Activated naive CD8-positive, alpha-beta T cell treated with anti-CD3 and anti-CD28 coated beads, Interleukin-2, amount 50 U/mL, for 24 hours (primary cell): Measurements from ENCODE around the gene LAPTM4A.
"Not testable (repeated sequence)": the region's sequence is repeated elsewhere in the genome, so short reads cannot be mapped to it uniquely, and the experiment has no call there.

ENCODE experiments used
- ATAC-seq: fragments of 150-1000 bp; cut with Tn5 transposase; one replicate; pipeline ENCODE4 v1.10.0; 2021
- DNase-seq: peaks from one replicate; pipeline ENCODE4 v3.0.0; 2021
- H3K27ac Mint-ChIP-seq: one replicate; pipeline ENCODE4 v1.8.0; 2021; ENCODE audit warnings: mild to moderate bottlenecking, mixed read lengths
- H3K27me3 Mint-ChIP-seq: one replicate; pipeline ENCODE4 v1.8.0; 2021; ENCODE audit warnings: mixed read lengths
- H3K36me3 Mint-ChIP-seq: one replicate; pipeline ENCODE4 v1.8.0; 2021; ENCODE audit warnings: low read depth, mixed read lengths
- H3K4me1 Mint-ChIP-seq: one replicate; pipeline ENCODE4 v1.8.0; 2021; ENCODE audit warnings: mixed read lengths
- H3K4me3 Mint-ChIP-seq: one replicate; pipeline ENCODE4 v1.8.0; 2021; ENCODE audit warnings: mild to moderate bottlenecking, moderate library complexity, mixed read lengths
- H3K9me3 Mint-ChIP-seq: one replicate; pipeline ENCODE4 v1.8.0; 2021; ENCODE audit warnings: mixed read lengths

LAPTM4A gene

DNA sequence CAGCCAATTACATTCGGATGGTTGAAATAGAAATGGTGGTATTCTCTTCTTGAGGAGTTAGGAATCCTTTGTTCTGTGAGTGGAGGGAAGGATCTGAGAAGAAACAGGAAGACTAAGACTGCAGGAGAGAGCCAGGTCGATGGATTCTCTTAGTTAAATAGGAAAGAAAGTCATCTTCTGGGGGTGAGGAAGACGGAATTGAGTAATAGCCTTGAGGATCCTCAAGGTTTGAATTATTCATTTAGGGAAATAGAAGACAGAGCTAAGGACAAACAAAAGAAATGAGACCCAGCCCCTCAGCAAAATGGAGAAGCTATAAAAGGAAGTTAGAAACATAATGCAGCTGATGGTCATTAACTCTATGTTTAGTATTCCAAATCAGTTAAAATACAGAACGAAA, 1.8 kb downstream of the LAPTM4A start:
- Mint-ChIP-seq H3K4me3 (no peak overlapping the region), H3K4me1 (peaks cover 31% of the 10 kb centered on the region), H3K36me3 (no peaks in the 10 kb centered on the region), H3K9me3 (no peaks in the 10 kb centered on the region), H3K27ac (no peak overlapping the region), H3K27me3 (peaks cover 4% of the 10 kb centered on the region)
- no peak for ATAC-seq
- no peak for DNase-seq

DNA sequence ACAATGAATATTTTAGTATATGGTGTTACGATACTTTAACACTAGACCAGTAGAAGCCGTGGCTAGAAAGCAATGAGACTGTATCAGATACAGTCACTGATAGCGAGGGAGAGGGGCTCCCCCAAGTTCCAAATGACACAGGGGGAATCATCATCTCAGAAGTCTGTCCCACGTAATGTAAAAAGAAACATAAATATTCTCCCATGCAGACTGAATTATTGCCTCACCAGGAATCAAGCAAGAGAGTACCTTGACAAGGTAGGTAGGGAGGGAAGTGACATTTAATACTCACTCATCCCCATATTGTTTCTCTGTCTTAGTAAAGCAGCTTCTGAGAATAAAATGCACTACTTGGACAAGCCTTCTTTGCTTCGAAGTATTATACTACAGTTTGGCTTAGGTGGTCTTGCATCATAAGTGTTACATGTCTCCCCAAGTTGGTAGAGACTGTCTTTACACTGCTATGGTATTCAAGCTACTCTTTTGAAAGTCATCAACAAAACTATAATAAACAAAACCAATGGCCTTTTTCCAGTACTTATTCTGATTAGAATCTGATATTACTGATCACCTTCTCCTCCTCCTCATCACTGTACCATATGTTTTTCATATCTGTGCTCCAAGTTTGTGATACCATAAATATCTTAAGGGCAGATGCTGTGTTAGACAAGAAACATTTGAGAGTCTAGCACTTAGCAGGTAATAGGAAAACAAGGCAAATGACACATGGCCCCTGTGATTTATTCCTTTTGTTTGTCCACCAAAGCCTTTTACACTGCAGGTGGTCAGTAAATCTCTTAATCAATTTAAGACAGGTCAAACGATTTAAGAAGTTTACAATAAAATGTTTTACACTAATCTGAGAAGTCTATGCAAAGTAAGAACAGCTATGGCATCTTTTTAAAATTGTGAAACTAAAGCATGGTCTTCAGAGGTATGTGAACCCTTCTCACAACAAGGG, 2.7 kb downstream of the LAPTM4A start:
- Mint-ChIP-seq H3K4me3 (no peak overlapping the region), H3K36me3 (no peaks in the 10 kb centered on the region), H3K4me1 (peaks cover 31% of the 10 kb centered on the region), H3K9me3 (no peaks in the 10 kb centered on the region), H3K27ac (no peak overlapping the region), H3K27me3 (peaks cover 2% of the 10 kb centered on the region)
- no peak for DNase-seq
- no peak for ATAC-seq

DNA sequence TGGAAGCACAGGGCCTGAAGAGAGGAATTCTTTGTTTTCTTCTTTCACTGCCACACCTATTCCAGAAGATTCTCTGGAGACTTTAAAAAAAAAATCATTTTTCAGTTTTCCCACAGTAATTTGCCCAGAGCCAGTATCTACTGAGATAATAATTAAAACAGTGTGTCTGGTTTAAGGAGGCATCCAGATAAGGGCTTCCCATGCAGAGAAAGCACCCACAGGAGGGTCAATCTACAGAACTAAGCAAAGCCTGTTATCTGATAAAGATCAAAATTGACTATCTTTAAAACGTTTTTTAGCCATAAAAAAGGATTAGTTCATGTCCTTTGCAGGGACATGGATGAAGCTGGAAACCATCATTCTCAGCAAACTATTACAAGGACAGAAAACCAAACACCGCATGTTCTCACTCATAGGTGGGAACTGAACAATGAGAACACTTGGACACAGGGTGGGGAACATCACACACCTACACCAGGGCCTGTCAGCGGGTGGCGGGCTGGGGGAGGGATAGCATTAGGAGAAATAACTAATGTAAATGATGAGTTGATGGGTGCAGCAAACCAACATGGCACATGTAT, 5.6 kb downstream of the LAPTM4A start:
- not testable (repeated sequence) for H3K27me3 Mint-ChIP-seq, H3K27ac Mint-ChIP-seq, H3K9me3 Mint-ChIP-seq, H3K4me3 Mint-ChIP-seq, DNase-seq, H3K36me3 Mint-ChIP-seq, ATAC-seq
- H3K4me1 Mint-ChIP-seq, result peaks cover 31% of the 10 kb centered on the region

DNA sequence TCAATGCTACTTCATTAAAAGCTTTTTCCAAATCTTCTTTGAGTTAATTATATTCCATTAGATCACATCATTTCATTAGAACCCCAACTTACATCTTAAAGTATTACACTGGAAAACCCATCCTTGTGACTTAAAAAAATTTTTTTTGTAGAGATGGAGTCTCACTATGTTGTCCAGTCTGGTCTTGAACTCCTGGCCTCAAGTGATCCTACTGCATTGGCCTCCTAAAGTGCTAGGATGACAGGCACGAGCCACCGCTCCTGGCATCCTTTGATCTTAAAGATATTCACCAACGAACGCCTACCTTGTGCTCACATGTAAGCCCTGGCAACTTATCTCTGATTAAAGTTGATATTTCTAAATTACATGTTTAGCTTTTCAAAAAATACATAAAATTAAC, 6.7 kb downstream of the LAPTM4A start:
- Mint-ChIP-seq H3K9me3 (no peaks in the 10 kb centered on the region), H3K27me3 (no peaks in the 10 kb centered on the region), H3K27ac (no peak overlapping the region), H3K4me3 (no peak overlapping the region), H3K36me3 (peaks cover 13% of the 10 kb centered on the region), H3K4me1 (peaks cover 22% of the 10 kb centered on the region)
- no peak for ATAC-seq
- DNase-seq, result no peak

DNA sequence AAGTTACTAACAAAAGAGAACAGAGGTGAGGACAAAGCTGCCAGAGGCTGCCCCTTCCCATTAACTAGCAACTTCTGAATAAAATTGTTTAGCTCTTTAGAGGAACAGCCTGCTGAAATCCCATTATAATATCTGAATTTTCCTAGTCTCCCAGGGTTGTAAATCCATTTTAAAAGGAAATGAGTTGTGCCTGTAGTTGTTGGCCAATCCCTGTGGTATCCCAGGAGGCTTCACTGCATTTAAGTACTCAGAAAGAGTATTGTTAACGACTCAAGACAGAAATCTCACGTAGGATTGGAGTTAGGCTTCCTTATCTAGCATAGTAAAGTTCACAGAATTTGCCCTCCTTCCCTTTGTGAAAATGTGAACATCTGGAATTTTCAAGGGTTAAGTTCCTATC, 8.9 kb downstream of the LAPTM4A start:
- Mint-ChIP-seq H3K9me3 (no peaks in the 10 kb centered on the region), H3K27ac (no peak overlapping the region), H3K27me3 (no peaks in the 10 kb centered on the region), H3K36me3 (peaks cover 18% of the 10 kb centered on the region), H3K4me1 (peaks cover 2% of the 10 kb centered on the region), H3K4me3 (no peak overlapping the region)
- DNase-seq (no peak), ATAC-seq (no peak)

DNA sequence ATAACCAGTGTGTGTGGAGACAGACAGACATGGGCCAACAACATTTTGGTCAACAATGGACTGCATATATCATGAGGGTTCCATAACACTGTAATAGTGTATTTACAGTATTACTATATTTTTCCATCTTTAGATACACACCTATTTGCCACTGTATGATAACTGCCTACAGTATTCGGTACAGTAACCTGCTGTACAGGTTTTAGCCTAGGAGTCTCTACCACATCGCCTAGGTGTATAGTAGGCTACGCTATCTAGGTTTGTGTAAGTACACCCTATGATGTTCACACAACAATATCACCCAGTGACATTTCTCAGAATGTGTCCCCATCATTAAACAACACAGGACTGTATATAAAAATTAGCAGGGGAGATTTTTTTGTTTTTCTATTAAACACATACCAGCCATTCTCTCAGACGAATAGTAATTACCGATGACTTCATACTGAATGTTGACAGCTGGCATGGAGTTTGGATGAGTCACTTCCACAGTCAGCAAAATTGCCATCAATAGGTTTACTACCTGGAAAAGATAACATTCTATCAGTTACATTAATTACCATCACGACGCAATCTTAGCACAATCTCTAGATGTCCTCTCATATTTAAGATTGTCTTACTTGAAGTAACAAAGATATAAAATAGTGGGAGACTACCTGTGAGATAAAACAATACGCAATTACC, 10.8 kb downstream of the LAPTM4A start:
- H3K27me3 Mint-ChIP-seq, result no peaks in the 10 kb centered on the region
- no peaks in the 10 kb centered on the region for H3K9me3 Mint-ChIP-seq
- no peak overlapping the region for H3K4me3 Mint-ChIP-seq
- no peak overlapping the region for H3K27ac Mint-ChIP-seq
- H3K4me1 Mint-ChIP-seq, result peaks cover 6% of the 10 kb centered on the region
- ATAC-seq (no peak), DNase-seq (no peak)
- peaks cover 35% of the 10 kb centered on the region for H3K36me3 Mint-ChIP-seq

DNA sequence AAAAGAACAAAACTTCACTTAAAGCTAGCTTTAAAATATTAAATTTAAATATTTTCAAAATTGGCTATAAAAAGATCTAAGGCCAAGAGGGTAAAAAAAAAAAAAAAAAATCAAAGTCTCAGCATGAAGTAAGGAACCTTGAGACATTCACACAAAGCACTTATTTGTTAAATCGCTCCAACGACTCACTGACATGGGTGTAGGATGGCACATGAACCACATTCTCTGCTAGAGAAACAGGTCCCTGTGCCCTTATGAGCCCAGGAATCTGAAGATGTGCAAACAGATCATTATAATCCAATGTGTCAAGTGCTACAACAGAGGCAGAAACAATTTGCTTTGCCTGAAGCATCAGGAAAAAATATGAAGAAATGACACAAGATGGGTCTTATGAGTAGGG, 13.8 kb downstream of the LAPTM4A start:
- Mint-ChIP-seq H3K27me3 (no peaks in the 10 kb centered on the region), H3K4me3 (no peak overlapping the region), H3K9me3 (no peaks in the 10 kb centered on the region), H3K27ac (no peak overlapping the region), H3K36me3 (peaks cover 44% of the 10 kb centered on the region), H3K4me1 (peaks cover 6% of the 10 kb centered on the region)
- no peak for ATAC-seq
- DNase-seq, result no peak

DNA sequence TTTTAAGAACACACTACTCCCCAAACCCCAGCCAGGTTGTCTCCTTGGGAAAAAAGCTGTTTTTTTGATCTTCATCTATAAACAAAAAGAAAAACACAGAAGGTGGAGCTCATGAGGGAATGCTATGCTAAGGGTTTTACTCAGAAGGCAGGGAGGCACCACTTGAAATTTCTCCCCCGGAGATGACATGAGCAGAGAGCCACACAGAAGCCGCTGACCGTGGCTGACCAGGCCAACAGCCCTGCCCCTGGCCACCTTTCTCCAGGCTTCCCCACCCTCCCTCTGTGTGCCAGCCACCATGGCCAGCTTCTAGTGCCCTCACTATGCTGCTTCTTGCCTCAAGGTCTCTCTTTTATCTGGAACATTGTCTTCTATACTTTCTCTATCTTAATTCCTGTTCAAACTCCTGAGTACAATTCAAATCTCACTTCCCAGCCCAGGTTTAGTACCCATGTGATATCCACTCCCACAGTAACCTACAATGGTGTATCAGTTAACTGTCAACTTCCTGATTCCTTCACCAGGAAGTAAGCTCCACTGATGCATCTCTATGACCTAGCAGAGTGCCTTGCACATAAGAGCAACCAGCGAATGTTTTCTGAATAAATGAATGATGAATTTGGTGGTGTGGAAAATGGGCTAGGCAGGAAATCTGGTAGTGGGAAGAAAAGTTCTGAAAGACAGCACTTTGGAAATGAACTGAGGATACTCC, 15.3 kb downstream of the LAPTM4A start:
- no peak for ATAC-seq
- DNase-seq, result no peak

DNA sequence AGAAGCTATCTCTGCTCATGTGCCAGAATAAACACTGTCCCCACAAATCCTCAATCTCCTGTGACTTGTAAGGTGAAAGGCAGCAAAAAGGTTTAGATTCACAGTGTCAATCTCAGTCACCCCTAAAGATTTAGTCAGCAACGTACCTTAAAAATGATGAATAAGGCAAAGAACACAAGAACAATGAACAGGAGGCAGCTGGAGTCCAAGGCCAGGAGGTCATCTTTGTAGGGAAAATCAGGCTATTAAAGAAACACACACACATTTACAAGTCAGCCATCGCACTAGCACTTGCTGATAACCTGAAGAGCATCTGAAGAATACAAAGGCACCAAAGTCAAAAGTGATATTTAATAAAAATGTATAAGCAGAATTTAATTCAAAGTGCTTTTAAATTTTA, 16.6 kb downstream of the LAPTM4A start:
- H3K27ac Mint-ChIP-seq, result no peak overlapping the region
- no peaks in the 10 kb centered on the region for H3K9me3 Mint-ChIP-seq
- H3K4me1 Mint-ChIP-seq, result peaks cover 6% of the 10 kb centered on the region
- H3K4me3 Mint-ChIP-seq, result no peak overlapping the region
- ATAC-seq, result no peak
- peaks cover 57% of the 10 kb centered on the region for H3K36me3 Mint-ChIP-seq
- DNase-seq, result no peak
- no peaks in the 10 kb centered on the region for H3K27me3 Mint-ChIP-seq

More for the DNA sequence above, 15.3 kb downstream of the LAPTM4A start:
- Mint-ChIP-seq H3K9me3 (no peaks in the 10 kb centered on the region), H3K4me1 (peaks cover 6% of the 10 kb centered on the region), H3K27me3 (no peaks in the 10 kb centered on the region), H3K36me3 (peaks cover 53% of the 10 kb centered on the region), H3K27ac (peak overlapping the region; percentile 46), H3K4me3 (no peak overlapping the region)

DNA sequence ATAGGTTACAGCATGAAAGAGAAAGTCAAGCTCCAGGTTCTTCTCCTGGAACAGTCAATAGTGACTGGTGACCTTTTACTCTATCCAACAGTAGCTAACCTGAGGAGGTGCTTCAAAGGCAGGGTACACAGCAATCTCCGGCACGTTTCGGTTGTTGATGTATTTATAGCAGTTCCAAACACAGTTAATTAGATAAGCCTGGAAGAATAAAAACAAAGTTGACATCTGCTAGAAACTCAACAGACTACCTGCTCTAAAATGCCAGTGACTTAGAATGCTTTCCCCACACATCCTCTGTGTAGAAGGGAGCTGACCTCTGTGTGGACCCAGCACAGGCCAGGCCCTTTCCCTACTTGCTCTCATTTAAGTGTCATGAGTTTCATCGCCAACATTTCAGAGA, 17.2 kb downstream of the LAPTM4A start:
- no peak overlapping the region for H3K27ac Mint-ChIP-seq
- DNase-seq (no peak), ATAC-seq (no peak)
- peaks cover 63% of the 10 kb centered on the region for H3K36me3 Mint-ChIP-seq
- no peaks in the 10 kb centered on the region for H3K9me3 Mint-ChIP-seq
- H3K27me3 Mint-ChIP-seq, result no peaks in the 10 kb centered on the region
- peaks cover 6% of the 10 kb centered on the region for H3K4me1 Mint-ChIP-seq
- no peak overlapping the region for H3K4me3 Mint-ChIP-seq

DNA sequence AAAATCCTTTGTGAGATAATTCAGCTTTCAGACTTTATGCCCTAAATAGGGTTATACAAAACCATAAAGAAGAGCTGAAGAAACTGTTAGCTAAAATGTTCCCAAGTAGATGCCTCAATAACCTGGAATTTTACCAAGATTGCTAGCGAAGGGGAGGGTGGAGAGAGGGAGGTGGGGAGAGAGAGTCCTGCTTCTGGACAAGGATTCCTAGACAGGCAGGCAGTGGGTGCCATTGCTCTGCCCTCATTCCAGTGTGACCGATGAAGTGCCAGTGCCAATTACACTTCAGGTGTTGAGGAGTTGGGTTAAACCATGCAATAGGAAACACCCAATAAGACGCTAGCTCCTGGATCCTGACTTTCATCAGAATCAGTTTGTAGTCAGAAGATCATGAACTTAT, 18.1 kb downstream of the LAPTM4A start:
- no peak overlapping the region for H3K4me3 Mint-ChIP-seq
- H3K9me3 Mint-ChIP-seq, result no peaks in the 10 kb centered on the region
- H3K36me3 Mint-ChIP-seq, result peaks cover 72% of the 10 kb centered on the region
- DNase-seq, result no peak
- H3K4me1 Mint-ChIP-seq, result peaks cover 6% of the 10 kb centered on the region
- no peak for ATAC-seq
- no peak overlapping the region for H3K27ac Mint-ChIP-seq
- H3K27me3 Mint-ChIP-seq, result no peaks in the 10 kb centered on the region

DNA sequence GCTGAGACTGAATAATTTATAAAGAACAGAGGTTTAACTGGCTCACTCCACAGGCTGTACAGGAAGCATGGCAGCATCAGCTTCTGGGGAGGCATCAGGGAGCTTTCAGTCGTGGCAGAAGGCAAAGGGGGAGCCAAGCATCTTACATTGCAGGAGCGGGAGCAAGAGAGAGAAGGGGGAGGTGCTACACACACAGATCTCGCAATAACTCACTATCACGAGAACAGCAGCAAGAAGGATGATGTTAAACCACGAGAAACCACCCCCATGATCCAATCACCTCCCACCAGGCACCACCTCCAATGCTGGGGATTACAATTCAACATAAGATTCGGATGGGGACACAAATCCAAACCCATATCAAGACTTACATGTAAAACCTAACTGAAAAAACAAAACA, 21.2 kb downstream of the LAPTM4A start:
- no peaks in the 10 kb centered on the region for H3K27me3 Mint-ChIP-seq
- ATAC-seq (no peak), DNase-seq (no peak)
- peaks cover 59% of the 10 kb centered on the region for H3K36me3 Mint-ChIP-seq
- no peaks in the 10 kb centered on the region for H3K9me3 Mint-ChIP-seq
- H3K27ac Mint-ChIP-seq, result no peak overlapping the region
- no peak overlapping the region for H3K4me3 Mint-ChIP-seq
- no peaks in the 10 kb centered on the region for H3K4me1 Mint-ChIP-seq

DNA sequence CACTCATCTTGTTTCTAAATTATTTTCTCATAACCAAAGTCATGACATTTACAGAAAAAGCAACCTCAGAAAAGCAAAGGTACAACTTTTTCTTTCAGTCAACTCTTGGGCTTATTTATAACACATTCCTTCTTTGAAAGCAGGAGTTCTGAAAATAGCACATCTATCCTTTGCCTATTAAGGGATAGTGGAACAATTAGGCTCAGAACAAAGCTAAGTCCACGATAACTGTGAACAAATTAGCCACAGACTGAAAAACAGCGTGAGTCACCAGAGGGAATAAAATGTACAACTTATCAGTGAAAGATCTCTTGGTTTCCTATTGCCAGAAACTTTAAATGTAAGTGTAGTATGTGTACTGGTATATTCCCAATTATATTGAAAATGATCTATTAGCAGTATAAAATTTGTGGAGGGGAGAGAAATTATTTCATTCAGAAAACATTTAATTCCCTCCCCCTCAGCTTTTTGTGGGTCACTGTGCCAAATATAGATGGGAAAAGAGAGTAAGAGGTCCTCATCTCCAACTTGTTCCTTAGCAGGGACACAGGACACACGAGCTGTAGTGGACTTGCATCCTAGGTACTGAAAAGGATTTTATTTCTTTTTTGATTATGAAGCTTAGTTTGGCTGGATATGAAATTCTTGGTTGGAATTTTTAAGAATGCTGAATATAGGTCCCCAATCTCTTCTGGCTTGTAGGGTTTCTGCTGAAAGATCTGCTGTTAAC, 23.6 kb downstream of the LAPTM4A start:
- ATAC-seq (no peak), DNase-seq (no peak)

DNA sequence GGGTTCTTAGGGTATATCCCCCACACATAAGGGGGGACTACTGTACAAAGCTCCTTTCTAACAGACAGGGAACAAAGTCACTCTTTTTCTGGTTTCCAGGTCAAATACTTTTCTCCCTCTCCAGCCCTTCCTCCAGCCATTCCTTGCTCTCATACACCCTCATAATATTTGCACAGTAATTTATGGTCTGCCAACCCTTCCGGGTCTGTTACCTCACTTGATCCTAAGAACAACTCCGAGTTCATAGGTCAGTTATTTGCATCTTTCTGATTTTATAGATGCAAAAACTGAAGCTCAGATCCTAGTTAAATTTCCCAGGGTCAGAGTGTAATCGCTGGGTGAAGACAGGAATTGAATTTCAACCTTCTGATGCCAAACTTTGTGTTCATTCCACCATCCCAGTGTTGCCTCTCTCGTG, 24.2 kb downstream of the LAPTM4A start:
- ATAC-seq, result no peak
- peaks cover 50% of the 10 kb centered on the region for H3K36me3 Mint-ChIP-seq
- H3K9me3 Mint-ChIP-seq, result peaks cover 4% of the 10 kb centered on the region

More for the DNA sequence above, 23.6 kb downstream of the LAPTM4A start:
- no peak overlapping the region for H3K4me3 Mint-ChIP-seq
- H3K4me1 Mint-ChIP-seq, result no peaks in the 10 kb centered on the region
- H3K27ac Mint-ChIP-seq, result no peak overlapping the region
- no peaks in the 10 kb centered on the region for H3K27me3 Mint-ChIP-seq
- peaks cover under 1% of the 10 kb centered on the region for H3K9me3 Mint-ChIP-seq
- peaks cover 53% of the 10 kb centered on the region for H3K36me3 Mint-ChIP-seq

More for the DNA sequence above, 24.2 kb downstream of the LAPTM4A start:
- Mint-ChIP-seq H3K4me1 (no peaks in the 10 kb centered on the region), H3K4me3 (no peak overlapping the region), H3K27me3 (no peaks in the 10 kb centered on the region), H3K27ac (no peak overlapping the region)
- DNase-seq, result no peak
